WTC11 (cell line): ENCODE data around the gene PM20D2. TPM values are rescaled to one million over a fixed set of nuclear protein-coding genes. Genes with fewer than 3 reads are reported as not detected.

ENCODE experiments used
- ATAC-seq: fragments of 200-7000 bp; cut with Tn5 transposase; 2 replicates; pipeline ENCODE4 v1.10.0; 2021; ENCODE audit warnings: mild to moderate bottlenecking, moderate library complexity
- CTCF ChIA-PET: fragments of 300-600 bp; sonication (Branson Sonifier 250); formaldehyde crosslinking; loops from one replicate; lab custom pipeline; 2021; ENCODE audit warnings: antibody characterized with exemption; lab: Charles Lee
- POLR2A ChIA-PET: fragments of 350-600 bp; sonication (Branson Sonifier 250); formaldehyde crosslinking; loops from one replicate; lab custom pipeline; 2021; ENCODE audit warnings: antibody characterized with exemption; lab: Charles Lee
- DNase-seq: peaks from one replicate; pipeline ENCODE4 v3.0.0; 2021; ENCODE audit warnings: low spot score
- H3K27ac Mint-ChIP-seq: 2 replicates; pipeline ENCODE4 v1.8.0; 2021; ENCODE audit warnings: mixed read lengths
- H3K27me3 Mint-ChIP-seq: 2 replicates; pipeline ENCODE4 v1.8.0; 2021; ENCODE audit warnings: low read depth, mild to moderate bottlenecking, moderate library complexity, mixed read lengths
- H3K36me3 Mint-ChIP-seq: 2 replicates; pipeline ENCODE4 v1.8.0; 2021; ENCODE audit warnings: mixed read lengths
- H3K4me1 Mint-ChIP-seq: 2 replicates; pipeline ENCODE4 v1.8.0; 2022; ENCODE audit warnings: mixed read lengths
- H3K4me3 Mint-ChIP-seq: 2 replicates; pipeline ENCODE4 v1.8.0; 2021; ENCODE audit warnings: mild to moderate bottlenecking, moderate library complexity, mixed read lengths
- H3K9me3 Mint-ChIP-seq: 2 replicates; pipeline ENCODE4 v1.8.0; 2021; ENCODE audit warnings: mixed read lengths
- ATF2 ChIP-seq: sonication (generic); formaldehyde crosslinking; IDR thresholded peaks from 2 replicates; pipeline ENCODE4 v1.8.1; 2022; ENCODE audit warnings: low read depth, missing genetic modification reagents, borderline replicate concordance
- CREM ChIP-seq: sonication (generic); formaldehyde crosslinking; IDR thresholded peaks from 2 replicates; pipeline ENCODE4 v1.8.1; 2022; ENCODE audit warnings: mild to moderate bottlenecking, missing genetic modification reagents, moderate library complexity
- E2F1 ChIP-seq: sonication (generic); formaldehyde crosslinking; IDR thresholded peaks from 2 replicates; pipeline ENCODE4 v1.8.0; 2022; ENCODE audit warnings: mild to moderate bottlenecking, missing genetic modification reagents
- FOXK1 ChIP-seq: sonication (generic); formaldehyde crosslinking; IDR thresholded peaks from 2 replicates; pipeline ENCODE4 v1.8.0; 2022; ENCODE audit warnings: mild to moderate bottlenecking, moderate library complexity, missing genetic modification reagents
- FOXP1 ChIP-seq: sonication (generic); formaldehyde crosslinking; IDR thresholded peaks from 2 replicates; pipeline ENCODE4 v1.8.0; 2022; ENCODE audit warnings: missing genetic modification reagents, mild to moderate bottlenecking, moderate library complexity, borderline replicate concordance
- JAZF1 ChIP-seq: fragments of 250-450 bp; sonication (Bioruptor Pico); IDR thresholded peaks from 2 replicates; pipeline ENCODE4 v1.9.0; 2021; ENCODE audit warnings: moderate library complexity, mild to moderate bottlenecking, inconsistent platforms
- NFATC4 ChIP-seq: fragments of 250-450 bp; sonication (Bioruptor Pico); IDR thresholded peaks from 2 replicates; pipeline ENCODE4 v1.9.0; 2021; ENCODE audit warnings: mild to moderate bottlenecking
- RORB ChIP-seq: fragments of 250-450 bp; sonication (Bioruptor Pico); IDR thresholded peaks from 2 replicates; pipeline ENCODE4 v1.9.0; 2021; ENCODE audit warnings: mild to moderate bottlenecking
- SMAD4 ChIP-seq: sonication (generic); formaldehyde crosslinking; IDR thresholded peaks from 2 replicates; pipeline ENCODE4 v1.8.0; 2022; ENCODE audit warnings: mild to moderate bottlenecking, missing genetic modification reagents
- SOX15 ChIP-seq: fragments of 250-450 bp; sonication (Bioruptor Pico); IDR thresholded peaks from 2 replicates; pipeline ENCODE4 v1.9.0; 2021; ENCODE audit warnings: mild to moderate bottlenecking
- TEAD4 ChIP-seq: sonication (generic); formaldehyde crosslinking; IDR thresholded peaks from 2 replicates; pipeline ENCODE4 v1.8.0; 2022; ENCODE audit warnings: mild to moderate bottlenecking, missing genetic modification reagents
- TP53 ChIP-seq: sonication (generic); formaldehyde crosslinking; IDR thresholded peaks from 2 replicates; pipeline ENCODE4 v1.8.1; 2023; ENCODE audit warnings: mild to moderate bottlenecking, missing genetic modification reagents
- ZNF138 ChIP-seq: sonication (generic); formaldehyde crosslinking; conservative IDR thresholded peaks from 2 replicates; pipeline ENCODE4 v1.8.1; 2022; ENCODE audit warnings: mild to moderate bottlenecking, moderate library complexity, missing genetic modification reagents
- ZNF416 ChIP-seq: fragments of 250-450 bp; sonication (Bioruptor Pico); IDR thresholded peaks from 2 replicates; pipeline ENCODE4 v1.9.0; 2021; ENCODE audit warnings: mild to moderate bottlenecking, inconsistent platforms
- ZNF423 ChIP-seq: fragments of 250-450 bp; sonication (Bioruptor Pico); IDR thresholded peaks from 2 replicates; pipeline ENCODE4 v2.1.2; 2022; ENCODE audit warnings: mild to moderate bottlenecking, moderate library complexity
- total RNA-seq: library from RNA; stranded (reverse); gene quantifications from 3 replicates; pipeline ENCODE4 v1.2.3, GENCODE V29; 2021
- TF ChIP-seq, protein P1 (sequence below): sonication (generic); formaldehyde crosslinking; IDR thresholded peaks from 2 replicates; pipeline ENCODE4 v1.8.0; 2023; ENCODE audit warnings: mild to moderate bottlenecking, missing genetic modification reagents
- TF ChIP-seq, protein P2 (sequence below): fragments of 250-450 bp; sonication (Bioruptor Pico); IDR thresholded peaks from 2 replicates; pipeline ENCODE4 v1.9.0; 2021; ENCODE audit warnings: mild to moderate bottlenecking, borderline replicate concordance
- TF ChIP-seq, protein P3 (sequence below): fragments of 200-600 bp; IDR thresholded peaks from 2 replicates; pipeline ENCODE4 v1.8.0; 2022; ENCODE audit warnings: antibody characterized with exemption
- TF ChIP-seq, protein P4 (sequence below): sonication (generic); formaldehyde crosslinking; IDR thresholded peaks from 2 replicates; pipeline ENCODE4 v1.8.1; 2023; ENCODE audit warnings: mild to moderate bottlenecking, moderate library complexity, missing genetic modification reagents
- TF ChIP-seq, protein P5 (sequence below): sonication (generic); formaldehyde crosslinking; IDR thresholded peaks from 2 replicates; pipeline ENCODE4 v1.8.1; 2022; ENCODE audit warnings: mild to moderate bottlenecking, missing genetic modification reagents, moderate library complexity, borderline replicate concordance

Gene PM20D2
- total RNA-seq, 1 experiment from 2014 or later, result 4.9 TPM

DNA sequence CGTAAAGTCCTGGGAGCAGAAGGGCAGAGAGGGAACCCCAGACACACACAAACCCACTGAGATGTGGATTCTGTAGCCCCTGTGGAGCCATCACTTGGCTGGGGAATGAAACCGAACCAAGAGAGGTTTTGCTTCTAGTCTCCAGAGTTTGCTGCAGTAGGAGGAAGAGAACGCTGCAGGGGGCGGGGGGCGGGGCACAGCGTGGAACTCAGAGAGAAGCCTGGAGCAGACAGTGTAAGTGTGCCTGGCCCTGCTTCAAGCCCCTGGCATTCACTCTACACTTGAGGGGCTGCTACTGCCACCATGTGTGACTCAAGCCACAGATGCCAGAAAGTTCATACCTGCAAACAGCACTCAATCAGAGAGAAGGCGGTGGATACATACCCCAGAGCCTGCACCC lies 52.4 kb downstream of the PM20D2 start (continued):
- TF ChIP-seq, protein P1, sequence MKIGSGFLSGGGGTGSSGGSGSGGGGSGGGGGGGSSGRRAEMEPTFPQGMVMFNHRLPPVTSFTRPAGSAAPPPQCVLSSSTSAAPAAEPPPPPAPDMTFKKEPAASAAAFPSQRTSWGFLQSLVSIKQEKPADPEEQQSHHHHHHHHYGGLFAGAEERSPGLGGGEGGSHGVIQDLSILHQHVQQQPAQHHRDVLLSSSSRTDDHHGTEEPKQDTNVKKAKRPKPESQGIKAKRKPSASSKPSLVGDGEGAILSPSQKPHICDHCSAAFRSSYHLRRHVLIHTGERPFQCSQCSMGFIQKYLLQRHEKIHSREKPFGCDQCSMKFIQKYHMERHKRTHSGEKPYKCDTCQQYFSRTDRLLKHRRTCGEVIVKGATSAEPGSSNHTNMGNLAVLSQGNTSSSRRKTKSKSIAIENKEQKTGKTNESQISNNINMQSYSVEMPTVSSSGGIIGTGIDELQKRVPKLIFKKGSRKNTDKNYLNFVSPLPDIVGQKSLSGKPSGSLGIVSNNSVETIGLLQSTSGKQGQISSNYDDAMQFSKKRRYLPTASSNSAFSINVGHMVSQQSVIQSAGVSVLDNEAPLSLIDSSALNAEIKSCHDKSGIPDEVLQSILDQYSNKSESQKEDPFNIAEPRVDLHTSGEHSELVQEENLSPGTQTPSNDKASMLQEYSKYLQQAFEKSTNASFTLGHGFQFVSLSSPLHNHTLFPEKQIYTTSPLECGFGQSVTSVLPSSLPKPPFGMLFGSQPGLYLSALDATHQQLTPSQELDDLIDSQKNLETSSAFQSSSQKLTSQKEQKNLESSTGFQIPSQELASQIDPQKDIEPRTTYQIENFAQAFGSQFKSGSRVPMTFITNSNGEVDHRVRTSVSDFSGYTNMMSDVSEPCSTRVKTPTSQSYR, result no peak
- TF ChIP-seq SOX15, result no peak

DNA sequence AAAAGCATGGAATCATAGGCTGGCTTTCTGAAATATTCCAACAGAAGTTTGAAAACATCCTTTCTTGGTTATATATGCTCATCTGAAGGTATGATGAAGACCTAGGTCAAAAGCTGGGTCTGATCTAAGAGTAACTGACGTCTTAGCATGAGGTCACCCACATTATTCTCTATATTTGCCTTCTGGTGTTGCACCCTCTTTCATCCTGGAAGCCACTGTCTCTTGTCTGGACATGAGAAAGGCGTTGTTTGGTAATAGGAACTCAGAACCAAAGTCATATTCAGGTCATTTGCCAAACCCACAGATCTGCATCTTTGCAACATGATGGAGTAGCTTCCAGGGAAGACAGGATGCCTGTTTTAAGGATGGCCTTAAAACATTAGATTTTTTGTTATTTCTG lies 53.7 kb downstream of the PM20D2 start:
- ChIA-PET POLR2A (no interaction called here), CTCF (interaction anchor here (1.9 kb wide), 1 partner anchor 217 kb away, joined by 5 read pairs; no protein-coding TSS in a partner anchor)
- TF ChIP-seq, protein P2, sequence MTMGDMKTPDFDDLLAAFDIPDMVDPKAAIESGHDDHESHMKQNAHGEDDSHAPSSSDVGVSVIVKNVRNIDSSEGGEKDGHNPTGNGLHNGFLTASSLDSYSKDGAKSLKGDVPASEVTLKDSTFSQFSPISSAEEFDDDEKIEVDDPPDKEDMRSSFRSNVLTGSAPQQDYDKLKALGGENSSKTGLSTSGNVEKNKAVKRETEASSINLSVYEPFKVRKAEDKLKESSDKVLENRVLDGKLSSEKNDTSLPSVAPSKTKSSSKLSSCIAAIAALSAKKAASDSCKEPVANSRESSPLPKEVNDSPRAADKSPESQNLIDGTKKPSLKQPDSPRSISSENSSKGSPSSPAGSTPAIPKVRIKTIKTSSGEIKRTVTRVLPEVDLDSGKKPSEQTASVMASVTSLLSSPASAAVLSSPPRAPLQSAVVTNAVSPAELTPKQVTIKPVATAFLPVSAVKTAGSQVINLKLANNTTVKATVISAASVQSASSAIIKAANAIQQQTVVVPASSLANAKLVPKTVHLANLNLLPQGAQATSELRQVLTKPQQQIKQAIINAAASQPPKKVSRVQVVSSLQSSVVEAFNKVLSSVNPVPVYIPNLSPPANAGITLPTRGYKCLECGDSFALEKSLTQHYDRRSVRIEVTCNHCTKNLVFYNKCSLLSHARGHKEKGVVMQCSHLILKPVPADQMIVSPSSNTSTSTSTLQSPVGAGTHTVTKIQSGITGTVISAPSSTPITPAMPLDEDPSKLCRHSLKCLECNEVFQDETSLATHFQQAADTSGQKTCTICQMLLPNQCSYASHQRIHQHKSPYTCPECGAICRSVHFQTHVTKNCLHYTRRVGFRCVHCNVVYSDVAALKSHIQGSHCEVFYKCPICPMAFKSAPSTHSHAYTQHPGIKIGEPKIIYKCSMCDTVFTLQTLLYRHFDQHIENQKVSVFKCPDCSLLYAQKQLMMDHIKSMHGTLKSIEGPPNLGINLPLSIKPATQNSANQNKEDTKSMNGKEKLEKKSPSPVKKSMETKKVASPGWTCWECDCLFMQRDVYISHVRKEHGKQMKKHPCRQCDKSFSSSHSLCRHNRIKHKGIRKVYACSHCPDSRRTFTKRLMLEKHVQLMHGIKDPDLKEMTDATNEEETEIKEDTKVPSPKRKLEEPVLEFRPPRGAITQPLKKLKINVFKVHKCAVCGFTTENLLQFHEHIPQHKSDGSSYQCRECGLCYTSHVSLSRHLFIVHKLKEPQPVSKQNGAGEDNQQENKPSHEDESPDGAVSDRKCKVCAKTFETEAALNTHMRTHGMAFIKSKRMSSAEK (CRISPR knock-in tag), result no peak
- TF ChIP-seq ZNF138 (CRISPR knock-in tag) (no peak), FOXP1 (no peak), E2F1 (no peak), ZNF423 (CRISPR knock-in tag) (no peak), RORB (no peak), CREM (CRISPR knock-in tag) (no peak), ATF2 (CRISPR knock-in tag) (no peak)
- TF ChIP-seq, protein P3, sequence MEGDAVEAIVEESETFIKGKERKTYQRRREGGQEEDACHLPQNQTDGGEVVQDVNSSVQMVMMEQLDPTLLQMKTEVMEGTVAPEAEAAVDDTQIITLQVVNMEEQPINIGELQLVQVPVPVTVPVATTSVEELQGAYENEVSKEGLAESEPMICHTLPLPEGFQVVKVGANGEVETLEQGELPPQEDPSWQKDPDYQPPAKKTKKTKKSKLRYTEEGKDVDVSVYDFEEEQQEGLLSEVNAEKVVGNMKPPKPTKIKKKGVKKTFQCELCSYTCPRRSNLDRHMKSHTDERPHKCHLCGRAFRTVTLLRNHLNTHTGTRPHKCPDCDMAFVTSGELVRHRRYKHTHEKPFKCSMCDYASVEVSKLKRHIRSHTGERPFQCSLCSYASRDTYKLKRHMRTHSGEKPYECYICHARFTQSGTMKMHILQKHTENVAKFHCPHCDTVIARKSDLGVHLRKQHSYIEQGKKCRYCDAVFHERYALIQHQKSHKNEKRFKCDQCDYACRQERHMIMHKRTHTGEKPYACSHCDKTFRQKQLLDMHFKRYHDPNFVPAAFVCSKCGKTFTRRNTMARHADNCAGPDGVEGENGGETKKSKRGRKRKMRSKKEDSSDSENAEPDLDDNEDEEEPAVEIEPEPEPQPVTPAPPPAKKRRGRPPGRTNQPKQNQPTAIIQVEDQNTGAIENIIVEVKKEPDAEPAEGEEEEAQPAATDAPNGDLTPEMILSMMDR, result no peak
- H3K27me3 Mint-ChIP-seq, result peaks cover 4% of the 10 kb centered on the region
- no peak overlapping the region for H3K27ac Mint-ChIP-seq
- ATAC-seq (no peak), DNase-seq (no peak)
- no peak overlapping the region for H3K4me3 Mint-ChIP-seq
- peaks cover 21% of the 10 kb centered on the region for H3K9me3 Mint-ChIP-seq
- peaks cover 12% of the 10 kb centered on the region for H3K36me3 Mint-ChIP-seq
- peaks cover 6% of the 10 kb centered on the region for H3K4me1 Mint-ChIP-seq

- peaks cover 1% of the 10 kb centered on the region for H3K36me3 Mint-ChIP-seq
- H3K27me3 Mint-ChIP-seq, result no peaks in the 10 kb centered on the region; the same call in 1 of the 2 replicates
- H3K4me1 Mint-ChIP-seq, result peaks cover 6% of the 10 kb centered on the region
- ChIA-PET CTCF (interaction anchor here (0.8 to 1.9 kb wide), 4 partner anchors 10 to 218 kb away, joined by 3 to 5 read pairs (median 4); no protein-coding TSS in a partner anchor), POLR2A (no interaction called here)
- no peak overlapping the region for H3K27ac Mint-ChIP-seq
- peaks cover 10% of the 10 kb centered on the region for H3K9me3 Mint-ChIP-seq
- ATAC-seq (no peak), DNase-seq (no peak)
- no peak overlapping the region for H3K4me3 Mint-ChIP-seq
- TF ChIP-seq SMAD4 (CRISPR knock-in tag) (no peak), FOXK1 (CRISPR knock-in tag) (no peak), FOXP1 (no peak), TEAD4 (no peak), TP53 (no peak), ZNF416 (no peak), NFATC4 (CRISPR knock-in tag) (no peak), JAZF1 (CRISPR knock-in tag) (no peak)
- TF ChIP-seq, protein P4, sequence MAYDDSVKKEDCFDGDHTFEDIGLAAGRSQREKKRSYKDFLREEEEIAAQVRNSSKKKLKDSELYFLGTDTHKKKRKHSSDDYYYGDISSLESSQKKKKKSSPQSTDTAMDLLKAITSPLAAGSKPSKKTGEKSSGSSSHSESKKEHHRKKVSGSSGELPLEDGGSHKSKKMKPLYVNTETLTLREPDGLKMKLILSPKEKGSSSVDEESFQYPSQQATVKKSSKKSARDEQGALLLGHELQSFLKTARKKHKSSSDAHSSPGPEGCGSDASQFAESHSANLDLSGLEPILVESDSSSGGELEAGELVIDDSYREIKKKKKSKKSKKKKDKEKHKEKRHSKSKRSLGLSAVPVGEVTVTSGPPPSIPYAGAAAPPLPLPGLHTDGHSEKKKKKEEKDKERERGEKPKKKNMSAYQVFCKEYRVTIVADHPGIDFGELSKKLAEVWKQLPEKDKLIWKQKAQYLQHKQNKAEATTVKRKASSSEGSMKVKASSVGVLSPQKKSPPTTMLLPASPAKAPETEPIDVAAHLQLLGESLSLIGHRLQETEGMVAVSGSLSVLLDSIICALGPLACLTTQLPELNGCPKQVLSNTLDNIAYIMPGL (CRISPR knock-in tag), result no peak
- TF ChIP-seq, protein P5, sequence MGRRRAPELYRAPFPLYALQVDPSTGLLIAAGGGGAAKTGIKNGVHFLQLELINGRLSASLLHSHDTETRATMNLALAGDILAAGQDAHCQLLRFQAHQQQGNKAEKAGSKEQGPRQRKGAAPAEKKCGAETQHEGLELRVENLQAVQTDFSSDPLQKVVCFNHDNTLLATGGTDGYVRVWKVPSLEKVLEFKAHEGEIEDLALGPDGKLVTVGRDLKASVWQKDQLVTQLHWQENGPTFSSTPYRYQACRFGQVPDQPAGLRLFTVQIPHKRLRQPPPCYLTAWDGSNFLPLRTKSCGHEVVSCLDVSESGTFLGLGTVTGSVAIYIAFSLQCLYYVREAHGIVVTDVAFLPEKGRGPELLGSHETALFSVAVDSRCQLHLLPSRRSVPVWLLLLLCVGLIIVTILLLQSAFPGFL (CRISPR knock-in tag), result no peak
Observed at GRCh38 chr6:89200706-89201215, 54.9 kb downstream of the PM20D2 start.
